HG02840 (cell line): ENCODE data around the gene DYTN.

Experiments used
- ATAC-seq: cut with Tn5 transposase; IDR thresholded peaks from one replicate; pipeline ENCODE4 v1.9.1; 2021; ENCODE audit warnings: mild to moderate bottlenecking, moderate library complexity, moderate number of reproducible peaks; ENCODE audit not compliant: unreplicated experiment, low FRiP score

The DYTN gene

DNA sequence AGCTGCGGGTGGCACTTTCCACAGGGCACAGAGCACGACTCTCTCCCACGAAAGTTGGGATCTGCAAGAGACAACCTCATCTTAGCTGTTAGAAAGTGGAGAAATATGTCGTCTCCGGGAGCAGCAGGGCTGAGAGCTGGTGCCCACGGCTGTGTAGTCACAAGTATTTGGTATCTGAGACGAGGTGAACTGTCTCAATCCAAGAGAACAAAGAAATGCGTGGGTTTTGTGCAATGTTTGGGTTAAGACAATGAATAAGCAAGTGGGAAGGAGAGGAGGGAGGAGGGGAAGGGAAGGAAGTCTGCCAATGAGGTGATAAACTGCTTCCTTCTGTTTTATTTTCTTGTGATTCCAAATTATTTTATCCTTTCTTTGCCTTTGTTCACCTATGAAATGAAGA, 18.0 kb downstream of the DYTN start:
- no peak for ATAC-seq

DNA sequence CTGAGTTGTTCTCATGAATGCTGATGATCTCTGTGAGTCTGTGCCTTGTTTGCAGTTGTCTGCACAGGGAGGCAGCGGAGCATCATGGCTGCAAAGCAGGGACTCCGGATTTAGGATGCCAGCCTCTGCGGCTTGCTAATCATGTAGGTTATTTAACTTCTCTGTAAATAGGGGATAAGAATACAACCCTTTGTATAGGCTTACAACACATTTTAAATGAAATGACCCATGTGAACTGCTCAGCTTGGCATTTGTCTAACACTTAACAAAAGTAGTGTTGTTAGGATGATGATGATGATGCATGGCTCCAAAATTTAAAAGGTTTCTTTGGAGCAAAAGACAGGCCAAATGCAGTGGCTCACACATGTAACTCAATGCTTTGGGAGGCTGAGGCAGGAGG, 19.4 kb downstream of the DYTN start:
- no peak for ATAC-seq

DNA sequence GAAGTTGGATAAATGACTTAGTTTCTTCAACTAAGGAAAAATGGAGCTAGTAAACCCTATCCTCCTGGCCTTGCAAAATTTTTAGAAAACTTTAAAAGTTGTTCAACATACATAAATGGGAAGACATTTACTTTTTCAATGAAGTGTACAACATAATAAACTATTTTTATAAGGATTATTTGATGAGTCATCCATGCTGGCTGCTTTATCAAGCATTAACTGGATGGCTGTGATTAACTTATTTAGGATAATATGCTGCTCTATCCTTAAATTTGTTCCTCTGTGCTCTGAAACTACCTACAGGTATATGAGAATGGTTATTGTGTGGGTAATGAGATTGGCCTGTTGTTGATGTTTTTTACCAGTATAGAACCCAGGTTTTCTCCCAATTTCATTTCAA, 21.3 kb downstream of the DYTN start:
- ATAC-seq = no peak

DNA sequence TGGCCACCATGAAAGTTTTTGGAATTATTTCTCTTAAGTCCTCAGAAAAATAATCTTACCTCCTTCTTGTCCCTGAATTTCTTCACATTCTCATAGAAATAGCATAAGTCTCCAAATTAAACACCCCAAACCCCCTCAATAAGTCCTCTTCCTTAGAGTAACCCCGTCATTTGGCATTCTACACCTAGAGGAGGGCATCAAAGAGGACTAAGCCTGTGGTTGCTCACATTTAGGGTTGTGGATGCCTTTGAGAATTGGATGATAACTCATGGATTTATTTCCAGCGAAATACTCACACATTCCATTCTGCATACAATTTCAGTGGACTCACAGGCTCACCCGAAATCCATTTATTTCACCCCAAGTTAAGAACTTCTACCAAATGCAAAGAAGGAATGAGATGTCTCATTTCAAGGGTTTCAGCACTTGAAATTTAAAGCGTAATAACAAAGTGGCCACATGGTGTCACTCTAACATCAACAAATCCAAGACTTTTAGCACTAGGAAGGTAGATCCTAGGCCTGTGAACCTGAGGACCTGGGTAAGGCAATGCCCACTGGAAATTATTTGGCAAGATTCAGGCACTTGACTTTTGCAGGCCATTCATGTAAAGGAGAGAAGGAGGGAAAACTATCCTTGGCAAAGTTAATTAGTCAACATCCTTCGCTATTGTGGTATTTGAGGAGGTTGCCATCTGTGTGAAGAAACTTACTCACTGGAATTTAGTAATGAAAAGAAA, 24.6 kb downstream of the DYTN start:
- ATAC-seq = no peak

DNA sequence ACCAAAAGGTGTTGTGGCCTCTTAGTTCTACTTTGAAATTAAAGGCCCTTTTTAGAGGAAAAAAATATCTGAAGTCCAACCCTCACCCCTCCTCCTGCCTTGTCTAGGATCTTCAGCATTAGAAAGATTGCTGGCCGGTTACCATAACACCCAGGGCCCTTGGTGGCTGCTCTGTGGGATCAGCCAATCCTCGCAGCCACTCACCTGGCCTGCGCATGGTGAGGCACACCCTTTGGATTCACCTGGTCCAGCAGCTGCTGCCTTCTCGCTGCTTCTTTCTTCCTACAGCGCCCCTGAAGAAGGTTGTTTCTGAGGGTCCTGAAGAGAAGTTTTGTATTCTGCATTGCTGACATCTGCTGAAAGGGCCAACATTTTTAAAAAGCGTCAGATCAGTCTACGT, 25.2 kb downstream of the DYTN start:
- ATAC-seq = no peak

DNA sequence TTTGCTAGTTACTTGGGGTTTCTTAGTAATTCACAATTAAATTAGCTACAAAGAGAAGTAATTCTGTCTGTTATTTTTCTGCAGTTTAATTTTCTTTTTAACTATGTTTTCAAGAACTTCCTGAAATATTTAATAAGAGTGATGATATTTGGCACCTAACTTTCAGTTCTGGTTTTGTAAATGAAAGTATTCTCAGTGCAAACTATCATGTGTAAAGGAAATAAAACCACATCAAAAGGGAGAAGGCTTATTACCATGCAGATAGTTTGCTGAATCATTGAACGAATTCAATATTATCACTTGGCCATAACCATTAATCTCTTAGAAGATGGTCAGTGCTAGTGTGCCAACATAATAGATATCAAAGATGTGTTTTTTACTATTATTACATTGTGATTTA, 29.2 kb downstream of the DYTN start:
- no peak for ATAC-seq

DNA sequence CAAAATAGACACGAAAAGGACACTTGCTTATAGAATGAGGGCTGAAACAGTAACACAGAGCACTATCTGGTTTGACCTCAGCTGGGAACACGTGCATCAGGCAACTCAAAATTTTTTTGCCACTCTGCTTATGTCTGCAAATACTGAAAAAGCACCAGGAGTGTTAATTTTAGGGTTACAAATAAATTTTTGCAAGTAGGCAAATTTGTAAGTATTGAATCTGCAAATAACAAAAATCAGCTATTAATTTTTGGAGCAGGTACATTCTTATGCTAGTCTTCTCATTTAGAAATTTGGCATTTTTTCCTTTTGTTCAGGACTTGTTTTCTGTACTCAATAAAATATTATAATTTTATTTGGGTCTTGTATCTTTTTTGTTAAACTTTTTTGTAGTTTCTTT, 29.7 kb downstream of the DYTN start:
- ATAC-seq = no peak

DNA sequence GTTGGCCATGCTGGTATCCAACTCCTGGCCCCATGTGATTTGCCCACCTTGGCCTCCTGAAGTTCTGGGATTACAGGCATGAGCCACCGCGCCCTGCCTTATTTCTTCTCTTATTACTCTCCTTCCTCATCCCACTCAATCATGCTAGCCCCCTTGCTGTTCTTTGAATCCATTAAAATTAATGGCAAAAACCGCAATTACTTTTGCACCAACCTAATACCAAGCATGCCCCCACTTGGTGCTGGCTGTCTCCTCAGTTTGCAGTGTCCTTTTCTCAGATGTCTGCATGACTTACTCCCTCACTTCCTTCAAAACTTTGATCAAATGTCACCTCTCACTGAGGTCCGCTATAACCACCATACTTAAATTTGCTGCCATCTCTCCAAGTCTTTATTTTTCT, 34.6 kb downstream of the DYTN start:
- ATAC-seq = no peak

DNA sequence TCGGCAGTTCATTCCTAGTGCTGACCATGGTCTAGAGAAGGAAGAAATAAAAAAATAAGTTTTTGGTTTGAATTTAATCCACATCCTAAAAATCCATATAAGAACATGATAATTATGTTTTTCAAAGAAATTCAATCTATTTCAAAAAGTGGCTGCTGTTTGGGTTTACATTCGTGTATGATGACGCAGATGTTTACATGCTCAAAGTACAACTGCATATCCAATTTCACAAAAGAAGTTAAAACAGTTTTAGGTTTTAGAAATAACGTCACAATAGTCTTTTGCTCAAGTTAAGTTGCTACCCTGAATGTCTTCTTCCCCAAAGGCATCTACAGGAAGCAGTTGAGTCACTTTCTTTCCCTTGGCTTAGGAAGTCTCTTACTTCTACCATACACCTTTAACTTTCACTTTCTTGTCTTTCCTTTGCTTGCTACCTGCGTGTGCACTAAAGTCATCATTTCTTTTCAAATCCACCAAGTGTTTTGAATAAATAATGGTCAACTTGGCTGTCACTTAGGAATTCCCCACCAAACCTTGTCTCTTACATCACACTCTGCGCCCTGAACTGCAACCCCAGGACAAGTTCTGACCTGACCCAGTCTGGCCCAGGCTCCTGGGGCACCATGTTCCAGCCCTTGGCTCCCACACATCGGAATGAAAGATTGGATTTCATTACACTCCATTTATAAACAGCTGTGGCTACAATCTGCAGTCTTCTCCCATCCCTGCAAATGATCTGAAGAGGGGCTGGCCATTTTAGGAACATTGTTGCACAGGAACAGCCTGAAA, 47.5 kb downstream of the DYTN start:
- ATAC-seq = no peak

DNA sequence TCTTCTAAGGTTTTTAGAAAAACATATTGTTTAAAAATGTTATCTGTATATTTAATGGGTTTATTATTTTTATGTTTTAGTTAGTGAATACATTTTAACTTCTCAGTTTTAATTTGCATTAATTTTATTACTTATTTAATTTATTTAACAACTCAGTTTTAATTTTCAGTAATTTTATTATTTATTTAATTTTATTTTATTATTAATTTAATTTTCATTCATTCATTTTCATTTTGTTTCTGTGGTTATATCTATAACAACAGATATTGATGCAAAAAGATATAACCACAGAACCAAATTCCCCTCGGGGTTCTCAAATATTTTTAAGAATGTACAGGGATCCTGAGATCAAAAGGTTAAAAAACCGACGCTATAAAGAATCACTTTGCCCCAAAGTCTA, 52.9 kb downstream of the DYTN start:
- no peak for ATAC-seq

DNA sequence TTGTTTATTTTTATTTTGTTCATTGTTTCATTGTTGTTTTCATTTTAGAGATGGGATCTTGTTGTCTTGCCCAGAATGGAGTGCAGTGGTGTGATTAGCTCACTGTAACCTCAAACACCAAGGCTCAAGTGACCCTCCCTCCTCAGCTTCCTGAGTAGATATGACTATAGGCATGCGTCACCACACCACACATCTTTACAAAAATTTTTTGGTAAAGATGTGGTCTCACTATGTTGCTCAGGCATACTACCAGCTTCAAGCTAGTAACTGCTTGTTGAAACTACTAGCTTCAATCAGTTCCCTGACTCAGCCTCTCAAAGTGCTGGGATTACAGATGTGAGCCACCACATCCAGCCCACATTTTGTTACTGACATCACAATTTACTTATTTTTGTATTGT, 61.1 kb downstream of the DYTN start:
- no peak for ATAC-seq

DNA sequence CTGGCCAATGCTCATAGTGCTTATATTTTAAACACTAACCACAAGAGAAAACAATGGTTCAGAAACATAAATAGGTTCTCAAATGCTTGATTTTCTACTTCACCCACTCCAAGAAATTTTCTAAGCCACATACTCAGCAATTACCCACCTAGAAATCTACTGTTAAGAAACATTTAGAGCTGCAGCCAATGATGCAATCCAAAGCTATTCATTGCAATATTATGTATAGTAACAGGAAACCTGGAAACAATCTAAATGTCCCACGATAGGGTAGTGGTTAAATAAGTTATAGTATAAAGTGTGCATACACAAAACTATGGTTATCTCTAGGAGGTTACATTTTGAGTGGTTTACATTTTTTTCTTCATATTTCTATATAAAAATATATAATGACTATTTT, 70.2 kb downstream of the DYTN start:
- no peak for ATAC-seq

DNA sequence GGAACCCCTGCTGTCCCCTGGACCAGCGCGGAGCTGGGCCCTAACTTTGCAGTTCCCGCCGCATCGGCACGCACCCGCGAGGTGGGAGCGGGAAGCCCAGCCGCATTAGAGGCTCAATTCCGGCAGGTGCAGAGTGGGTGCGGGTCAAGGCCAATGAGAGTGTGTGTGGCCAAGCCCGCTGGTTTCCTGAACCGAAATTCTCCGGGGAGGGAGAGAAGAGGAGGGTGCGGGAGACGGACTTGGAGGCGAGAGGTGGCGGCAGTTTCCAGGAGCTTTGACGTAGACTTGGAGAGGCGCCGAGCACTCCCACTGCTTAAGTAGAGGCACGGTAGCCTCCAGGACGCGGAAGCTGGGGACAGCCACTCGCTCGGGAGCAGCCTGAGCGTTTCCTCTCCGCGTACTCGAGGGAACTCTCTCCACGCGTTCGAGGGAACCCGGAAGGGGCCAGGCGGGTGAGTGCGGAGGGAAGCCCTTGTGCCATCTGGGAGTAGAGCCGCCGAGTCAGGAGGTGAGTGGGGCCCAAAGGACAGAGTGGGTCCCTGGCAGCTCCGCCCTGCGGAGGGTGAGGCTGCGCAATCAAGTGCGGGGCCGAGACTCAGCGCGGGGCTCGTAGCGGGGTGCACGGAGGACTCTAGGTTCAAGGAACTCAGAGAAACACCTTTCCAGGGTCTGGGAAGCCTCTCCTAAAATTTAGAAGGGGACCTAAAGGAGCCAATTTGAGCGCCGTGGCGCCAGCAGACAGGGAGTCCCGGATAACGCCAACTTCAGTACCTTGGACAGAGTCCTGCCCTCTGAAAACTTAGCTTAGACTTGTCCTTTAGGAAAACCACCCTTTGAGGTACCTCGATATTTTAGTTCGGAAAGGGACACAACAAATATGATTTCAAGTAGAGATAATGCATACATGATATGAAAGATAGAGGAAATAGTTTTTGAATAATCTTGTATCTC, 75.8 kb downstream of the DYTN start, which contains the start of gene FAM237A:
FAM237A (plus strand) TSS at position 413 of the 951 bp plus-strand sequence. CDS start 1,750 bp downstream, outside the sequence.
- no peak for ATAC-seq

DNA sequence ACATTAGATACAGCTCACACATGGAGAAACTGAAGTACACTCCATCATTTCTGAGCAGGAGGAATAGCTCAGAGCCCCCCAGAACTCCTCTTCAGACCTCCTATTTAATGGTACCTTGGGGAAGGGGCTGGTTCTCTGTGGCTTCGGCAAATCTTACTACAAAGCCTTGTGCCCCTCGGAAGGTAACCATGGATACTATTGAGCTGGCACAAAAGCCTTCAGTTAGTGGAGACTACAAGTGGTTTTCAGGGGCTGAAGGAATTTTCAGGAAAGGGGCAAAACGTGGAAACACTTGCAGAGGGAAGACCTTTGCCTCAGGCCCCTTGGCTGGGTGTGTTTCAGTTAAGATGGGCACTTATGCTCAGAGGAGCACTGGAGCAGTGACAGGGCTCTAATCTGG, 77.0 kb downstream of the DYTN start:
- ATAC-seq = no peak

DNA sequence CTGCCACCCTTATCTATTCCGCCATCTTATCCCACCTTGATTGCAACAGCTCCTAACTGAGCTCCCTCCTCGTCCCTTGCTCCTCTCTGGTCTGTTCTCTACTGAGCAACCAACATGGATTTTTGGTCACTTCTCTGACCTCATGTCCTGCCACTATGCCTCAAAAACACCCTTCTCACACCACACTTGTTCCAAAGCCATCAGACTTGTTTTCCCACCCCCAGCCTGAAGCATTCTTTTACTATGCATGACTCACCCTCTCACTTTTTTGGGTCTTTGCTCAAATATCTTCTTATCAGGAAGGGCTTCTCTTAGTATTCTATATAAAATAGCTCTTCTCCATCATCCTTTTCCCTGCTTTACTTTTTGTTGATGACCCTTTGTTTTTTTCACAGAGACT, 78.6 kb downstream of the DYTN start:
- ATAC-seq = no peak

DNA sequence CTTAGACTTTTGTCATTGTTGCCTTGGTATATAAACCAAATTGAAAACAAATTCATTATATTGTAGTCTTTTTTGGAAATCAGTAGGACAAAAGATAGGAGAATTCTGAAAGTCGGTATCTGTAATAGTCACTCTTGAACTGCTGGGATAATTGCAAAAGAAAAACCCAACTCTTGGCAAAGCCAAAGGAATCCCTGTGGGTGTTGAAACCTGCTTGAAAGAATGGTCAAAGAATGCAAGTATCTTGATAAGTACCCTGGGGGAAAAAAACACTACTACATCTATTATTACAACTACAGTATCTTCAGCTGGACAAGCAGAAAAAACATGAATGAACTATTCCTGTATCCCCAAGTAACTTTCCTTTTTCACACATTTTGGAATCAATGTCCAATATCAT, 83.2 kb downstream of the DYTN start:
- no peak for ATAC-seq

DNA sequence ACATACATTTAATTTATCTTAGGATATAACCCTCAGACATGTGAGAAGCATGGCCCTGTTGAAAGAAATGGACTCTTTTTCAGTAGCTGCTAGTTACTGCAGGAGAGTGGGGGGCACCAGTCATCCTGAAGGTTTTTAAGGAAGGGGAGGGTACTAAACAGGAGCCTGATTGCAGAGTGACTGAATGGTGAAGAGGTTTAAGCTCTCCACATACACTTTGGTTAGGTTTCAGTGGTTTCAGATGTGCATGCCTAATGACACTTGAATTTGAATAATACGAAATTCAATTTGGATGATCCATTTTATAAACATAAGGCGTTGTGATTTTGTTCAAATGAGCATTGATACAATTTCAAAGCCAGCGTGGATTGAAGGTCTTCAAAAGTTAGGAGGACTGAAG, 86.9 kb downstream of the DYTN start:
- ATAC-seq = no peak

DNA sequence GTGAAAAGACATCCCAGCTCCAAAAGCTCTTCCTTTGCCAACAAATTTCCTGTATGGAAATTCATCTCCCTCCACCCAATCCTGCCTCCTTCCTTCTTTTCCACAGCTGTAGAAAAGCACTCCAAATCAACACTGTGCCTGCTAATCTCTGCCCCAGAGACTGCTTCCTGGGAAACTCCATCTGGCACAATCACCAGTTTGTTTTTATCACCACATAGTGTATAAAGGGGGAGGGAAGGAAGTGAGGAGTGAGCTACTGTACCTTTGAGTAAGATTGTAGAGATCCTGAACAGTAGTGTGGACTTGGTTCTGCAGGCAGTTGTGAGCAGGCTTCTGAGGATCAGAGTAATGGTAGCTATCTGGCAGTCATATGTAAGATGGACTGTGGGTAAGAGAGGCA, 90.6 kb downstream of the DYTN start:
- no peak for ATAC-seq

DNA sequence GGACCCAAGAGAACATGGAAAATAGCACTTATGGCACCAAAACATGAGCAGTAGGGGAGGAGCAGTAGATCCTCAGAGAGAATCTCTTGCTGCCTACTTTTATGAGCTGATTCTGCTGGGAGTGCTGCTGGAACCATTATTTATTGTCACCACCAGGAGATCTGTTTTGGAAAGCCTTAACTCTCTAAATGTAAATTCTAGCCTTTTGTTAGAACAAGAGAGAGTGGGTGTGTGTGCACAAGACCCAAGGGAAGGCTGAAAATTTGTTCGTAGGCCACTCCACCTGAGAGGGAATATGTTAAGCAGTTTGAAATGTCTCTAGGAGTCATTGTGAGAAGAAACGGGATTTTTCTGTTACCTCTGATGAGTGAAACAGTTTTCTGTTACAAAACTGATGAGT, 92.1 kb downstream of the DYTN start:
- ATAC-seq = no peak

DNA sequence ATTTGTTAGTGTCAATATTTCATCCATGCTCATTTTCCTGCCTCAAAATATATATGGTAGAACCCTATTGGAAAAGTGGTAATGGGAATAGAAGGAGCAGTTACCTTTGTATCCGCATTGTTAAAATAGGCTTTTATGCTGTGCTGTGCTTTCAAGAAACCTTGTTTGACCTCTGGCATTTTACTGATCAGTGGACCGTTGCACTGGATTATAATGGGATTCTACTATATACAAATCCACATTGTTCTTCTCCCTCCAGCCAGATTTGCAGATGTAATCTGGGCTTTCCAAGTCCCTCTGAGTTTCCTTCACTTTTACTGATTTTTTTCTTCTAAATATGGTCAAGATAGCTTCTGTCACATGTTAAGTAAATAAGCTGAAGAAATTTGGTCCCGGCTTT, 99.2 kb downstream of the DYTN start:
- no peak for ATAC-seq

DNA sequence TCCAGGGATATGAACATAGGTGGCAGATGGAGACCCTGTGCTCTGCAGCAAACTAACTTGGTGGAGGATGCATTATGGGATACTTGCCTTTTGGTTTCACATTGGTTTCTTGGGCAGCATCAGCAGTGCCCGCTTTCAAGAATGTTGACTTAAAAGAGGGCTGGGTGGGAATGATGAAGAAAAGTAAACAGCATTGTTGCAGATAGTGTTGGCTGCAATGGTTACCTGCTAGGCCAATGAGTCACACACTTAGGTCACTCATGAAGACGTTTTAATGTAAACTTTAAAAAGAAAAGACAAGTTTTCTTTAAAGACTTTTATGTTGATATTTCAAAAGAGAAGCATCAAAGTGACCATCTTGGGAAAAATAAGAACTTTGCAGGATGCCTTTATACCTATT, 102.0 kb downstream of the DYTN start:
- no peak for ATAC-seq
